ENCODE results near the gene NR1D1.

DNA sequence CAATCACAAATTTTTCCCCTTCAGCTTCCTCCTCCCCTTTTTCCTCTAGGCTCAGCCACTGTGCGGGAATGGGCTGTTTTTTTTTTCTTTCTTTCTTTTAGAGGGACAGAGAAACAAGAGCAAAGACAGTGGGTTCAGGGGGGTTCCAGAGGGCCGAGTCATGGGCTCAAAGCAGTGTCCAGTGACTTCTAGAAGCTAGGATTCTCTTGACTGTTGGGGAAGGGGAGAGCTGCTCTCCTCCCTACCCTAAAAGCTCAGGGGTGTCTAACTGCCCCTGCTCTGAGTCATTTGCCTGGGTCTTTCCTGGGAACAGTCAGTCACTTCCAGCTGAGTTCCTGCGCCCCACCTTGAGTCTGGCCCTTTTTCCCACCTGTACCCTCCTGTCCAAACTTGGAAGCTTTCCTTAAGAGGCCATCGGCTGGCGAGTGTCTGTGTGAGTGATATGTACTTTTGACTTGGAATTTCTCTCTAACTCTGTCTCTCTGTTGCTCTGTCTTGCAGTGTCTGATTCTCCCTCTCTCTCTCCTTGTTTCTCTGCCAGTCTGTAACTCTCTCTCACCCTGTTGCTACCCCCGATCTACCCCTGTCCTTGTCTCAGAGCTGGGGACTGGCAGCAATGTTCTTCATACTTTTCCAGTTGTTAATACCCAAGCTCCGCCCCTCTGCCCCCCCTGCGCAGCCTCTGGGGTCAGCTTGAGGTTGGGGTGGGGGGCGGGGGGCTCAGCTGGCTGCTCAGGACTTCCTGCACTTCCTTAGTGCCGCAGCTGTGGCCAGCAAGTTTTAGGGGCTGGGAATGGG lies 35.2 kb downstream of the NR1D1 start:
- TF ChIP-seq YY1 (IDR thresholded peaks at IDR 0.05; ENCODE audit: insufficient read depth, insufficient read length) (no peak), SUZ12 (IDR thresholded peaks at IDR 0.05; ENCODE audit: extremely low read depth, insufficient read depth, insufficient read length) (no peak)
